ENCODE data around the gene ANO3. TPM values are rescaled to one million over a fixed set of nuclear protein-coding genes. Genes with fewer than 3 reads are reported as not detected.

ANO3 gene
- total and polyA plus RNA-seq, 2 of the 4 experiments (the other 2 are of a cell fraction) = 0.02 to 0.18 TPM

GRCh38 chr11:26474401-26474800, 142.5 kb downstream of the ANO3 start:
- POLR2A ChIA-PET (ENCODE audit: unreplicated experiment) = no interaction called here
- H3K23ac ChIP-seq (ENCODE audit: low read depth, low read length) = no peak overlapping the region
- H3K27me3 ChIP-seq (ENCODE audit: control insufficient read depth, insufficient read depth, low read length) = no peaks in the 10 kb centered on the region
- dilution Hi-C loops (cut with HindIII; ENCODE audit: low sequenced_read_pairs, unreplicated experiment) = no loop called here
- H3K4me1 ChIP-seq (ENCODE audit: control insufficient read depth, insufficient read depth, low read length) = no peaks in the 10 kb centered on the region
- H3K18ac ChIP-seq (ENCODE audit: low read depth, low read length) = no peak overlapping the region
- no peak overlapping the region for H3K56ac ChIP-seq (ENCODE audit: extremely low read depth, insufficient read depth, low read length)
- no peaks in the 10 kb centered on the region for H3K9me3 ChIP-seq (ENCODE audit: control insufficient read depth, insufficient read depth, low read length)
- WGBS, 2 experiments (ENCODE audit: extremely low coverage in 2 of 2, insufficient read length in 1 of 2) = no CpG with 5 or more reads among the region's 2 CpGs
- no peaks in the 10 kb centered on the region for H3K79me1 ChIP-seq (ENCODE audit: low read depth in 1 of 2, low read length in 2 of 2)
- no peak overlapping the region for H2BK15ac ChIP-seq (ENCODE audit: low read depth, low read length)
- no TSS peak for BruUV-seq (replicated peaks)
- no peak overlapping the region for H3K14ac ChIP-seq (replicated peaks; ENCODE audit: low read depth, low read length)
- no peak overlapping the region for H4K5ac ChIP-seq (ENCODE audit: low read depth, low read length)
- no peak overlapping the region for H3K4me2 ChIP-seq (ENCODE audit: low read depth, low read length)
- H3K9me1 ChIP-seq (ENCODE audit: insufficient read depth, low read length) = no peaks in the 10 kb centered on the region
- no peak overlapping the region for H3K4ac ChIP-seq (ENCODE audit: low read depth, low read length)
- H2AK5ac ChIP-seq (ENCODE audit: low read depth, low read length) = no peak overlapping the region
- intact Hi-C loops (cut with micrococcal nuclease) = no loop called here
- ATAC-seq (ENCODE audit: low read depth) = no peak
- CTCF ChIA-PET = no interaction called here
- in situ Hi-C loops (cut with MboI; ENCODE audit: low sequenced_read_pairs) = no loop called here
- no peaks in the 10 kb centered on the region for H4K20me1 ChIP-seq (ENCODE audit: insufficient read depth, low read length)
- no peak overlapping the region for H2AK9ac ChIP-seq (replicated peaks; ENCODE audit: low read depth, low read length, poor library complexity)
- no peak overlapping the region for H4K8ac ChIP-seq (ENCODE audit: low read depth in 2 of 2, low read length in 2 of 2)
- no peak overlapping the region for H2BK20ac ChIP-seq (ENCODE audit: low read depth, low read length)
- H3K4me3 ChIP-seq (ENCODE audit: insufficient read depth, low read depth, low read length) = no peak overlapping the region
- H3K9ac ChIP-seq (ENCODE audit: low read depth, low read length) = no peak overlapping the region
- no peak for TF ChIP-seq USF2 (IDR thresholded peaks at IDR 0.05; ENCODE audit: low read depth, low read length)
- TF ChIP-seq, protein P1, sequence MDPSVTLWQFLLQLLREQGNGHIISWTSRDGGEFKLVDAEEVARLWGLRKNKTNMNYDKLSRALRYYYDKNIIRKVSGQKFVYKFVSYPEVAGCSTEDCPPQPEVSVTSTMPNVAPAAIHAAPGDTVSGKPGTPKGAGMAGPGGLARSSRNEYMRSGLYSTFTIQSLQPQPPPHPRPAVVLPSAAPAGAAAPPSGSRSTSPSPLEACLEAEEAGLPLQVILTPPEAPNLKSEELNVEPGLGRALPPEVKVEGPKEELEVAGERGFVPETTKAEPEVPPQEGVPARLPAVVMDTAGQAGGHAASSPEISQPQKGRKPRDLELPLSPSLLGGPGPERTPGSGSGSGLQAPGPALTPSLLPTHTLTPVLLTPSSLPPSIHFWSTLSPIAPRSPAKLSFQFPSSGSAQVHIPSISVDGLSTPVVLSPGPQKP (IDR thresholded peaks at IDR 0.05; ENCODE audit: borderline replicate concordance, low read depth, low read length) = no peak
- TF ChIP-seq, protein P2, sequence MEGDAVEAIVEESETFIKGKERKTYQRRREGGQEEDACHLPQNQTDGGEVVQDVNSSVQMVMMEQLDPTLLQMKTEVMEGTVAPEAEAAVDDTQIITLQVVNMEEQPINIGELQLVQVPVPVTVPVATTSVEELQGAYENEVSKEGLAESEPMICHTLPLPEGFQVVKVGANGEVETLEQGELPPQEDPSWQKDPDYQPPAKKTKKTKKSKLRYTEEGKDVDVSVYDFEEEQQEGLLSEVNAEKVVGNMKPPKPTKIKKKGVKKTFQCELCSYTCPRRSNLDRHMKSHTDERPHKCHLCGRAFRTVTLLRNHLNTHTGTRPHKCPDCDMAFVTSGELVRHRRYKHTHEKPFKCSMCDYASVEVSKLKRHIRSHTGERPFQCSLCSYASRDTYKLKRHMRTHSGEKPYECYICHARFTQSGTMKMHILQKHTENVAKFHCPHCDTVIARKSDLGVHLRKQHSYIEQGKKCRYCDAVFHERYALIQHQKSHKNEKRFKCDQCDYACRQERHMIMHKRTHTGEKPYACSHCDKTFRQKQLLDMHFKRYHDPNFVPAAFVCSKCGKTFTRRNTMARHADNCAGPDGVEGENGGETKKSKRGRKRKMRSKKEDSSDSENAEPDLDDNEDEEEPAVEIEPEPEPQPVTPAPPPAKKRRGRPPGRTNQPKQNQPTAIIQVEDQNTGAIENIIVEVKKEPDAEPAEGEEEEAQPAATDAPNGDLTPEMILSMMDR (conservative IDR thresholded peaks at IDR 0.05; ENCODE audit: low read depth, low read length) = no peak
- no peak for TF ChIP-seq CHD1 (IDR thresholded peaks at IDR 0.05; ENCODE audit: low read depth, low read length)
- no peak for TF ChIP-seq SMC3 (IDR thresholded peaks at IDR 0.05; ENCODE audit: low read depth, low read length)
- no peak for TF ChIP-seq POLR2A (IDR thresholded peaks at IDR 0.05; ENCODE audit: low read depth, low read length)
- TF ChIP-seq RFX5 (IDR thresholded peaks at IDR 0.05; ENCODE audit: low read depth, low read length) = no peak
- TF ChIP-seq BHLHE40 (IDR thresholded peaks at IDR 0.05; ENCODE audit: low read depth, low read length) = no peak
- TF ChIP-seq CEBPB (IDR thresholded peaks at IDR 0.05; ENCODE audit: low read depth, low read length) = no peak
- no peak for TF ChIP-seq NFE2L2 (IDR thresholded peaks at IDR 0.05; ENCODE audit: low read depth, low read length)
- no peak for TF ChIP-seq MAFK (IDR thresholded peaks at IDR 0.05; ENCODE audit: low read depth, low read length)
- TF ChIP-seq MAZ (IDR thresholded peaks at IDR 0.05; ENCODE audit: borderline replicate concordance, low read depth, low read length) = no peak
- no peak for TF ChIP-seq RAD21 (IDR thresholded peaks at IDR 0.05; ENCODE audit: low read length)
- no peak for TF ChIP-seq RCOR1 (IDR thresholded peaks at IDR 0.05; ENCODE audit: insufficient replicate concordance, low read length)
- no peak for TF ChIP-seq MXI1 (IDR thresholded peaks at IDR 0.05; ENCODE audit: borderline replicate concordance, low read depth, low read length)
- no peak for TF ChIP-seq FOS (IDR thresholded peaks at IDR 0.05; ENCODE audit: low read depth, low read length)
- DNase-seq = no peak
- H3K36me3 ChIP-seq (ENCODE audit: control insufficient read depth, insufficient read depth, low read length) = no peaks in the 10 kb centered on the region
- H4K91ac ChIP-seq (ENCODE audit: insufficient read depth, low read depth, low read length) = no peak overlapping the region
- H2BK120ac ChIP-seq (ENCODE audit: low read depth, low read length) = no peak overlapping the region
- H3K27ac ChIP-seq (ENCODE audit: insufficient read depth, low read length) = no peak overlapping the region
- H2AFZ ChIP-seq (replicated peaks; ENCODE audit: low read length, poor library complexity) = no peak overlapping the region
- no peak overlapping the region for H2BK5ac ChIP-seq (ENCODE audit: low read depth, low read length, poor library complexity, severe bottlenecking)
